ENCODE results near the gene ADD1.
A peak's percentile ranks its signal among the peaks of the same experiment; 100 is the strongest.

Gene ADD1

GRCh38 chr4:2834001-2834921 is 9.4 kb upstream of the ADD1 start:
- DNase-seq (ENCODE audit: low spot score): no peak

DNA sequence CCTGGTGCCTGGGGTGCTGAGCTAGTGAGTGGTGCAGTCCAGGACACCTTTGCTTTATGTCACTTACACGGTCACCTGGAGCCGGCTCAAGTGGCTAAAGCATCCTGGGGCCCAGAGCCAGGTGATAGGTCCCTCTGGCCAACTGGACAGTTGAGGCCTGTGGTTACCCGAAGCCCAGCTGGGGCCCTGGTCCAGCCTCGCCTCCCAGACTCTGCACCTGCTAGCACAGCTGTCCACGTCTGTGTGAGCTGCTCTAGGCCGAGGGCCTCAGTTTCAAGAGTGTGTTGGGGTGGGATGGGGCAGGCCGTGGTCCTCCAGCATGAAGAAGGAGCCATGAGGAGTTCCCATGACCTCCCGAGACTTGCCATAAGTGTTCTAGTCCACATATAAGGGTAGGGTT is 7.7 kb upstream of the ADD1 start:
- no peak for DNase-seq (ENCODE audit: low spot score)

- no peak for DNase-seq (ENCODE audit: low spot score)
Observed at GRCh38 chr4:2836391-2836859, 7.2 kb upstream of the ADD1 start.

GRCh38 chr4:2837110-2837903 is 6.3 kb upstream of the ADD1 start:
- DNase-seq (ENCODE audit: low spot score): no peak

DNA sequence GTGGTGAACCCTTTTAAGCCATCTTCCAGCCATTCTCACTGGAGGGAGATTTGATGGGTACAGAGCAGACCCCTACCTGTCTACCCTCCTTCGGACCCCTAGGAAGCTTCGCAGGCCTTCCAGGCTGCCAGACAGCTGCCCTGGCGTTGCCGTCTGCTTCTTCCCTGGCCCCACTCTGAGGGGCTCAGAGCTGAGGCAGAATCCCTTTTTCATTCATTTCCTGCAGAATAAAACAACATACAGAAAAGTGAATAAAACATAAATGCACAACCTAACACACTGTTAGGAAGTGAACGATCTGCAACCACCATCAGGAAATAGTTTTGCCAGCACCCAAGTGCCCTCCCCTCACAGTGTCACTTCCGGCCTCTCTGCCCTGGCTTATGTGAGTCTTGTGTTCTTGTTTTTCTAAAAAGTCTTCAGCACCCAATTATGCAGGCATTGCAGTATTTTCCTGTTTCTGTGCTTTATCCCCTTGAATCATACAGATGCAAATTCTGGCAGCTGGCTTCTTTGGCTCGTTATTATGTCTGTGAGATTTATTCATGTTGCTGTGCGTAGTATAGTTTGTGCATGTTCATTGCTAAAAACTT is 5.6 kb upstream of the ADD1 start:
- DNase-seq (ENCODE audit: low spot score): no peak

GRCh38 chr4:2839060-2839459 is 4.6 kb upstream of the ADD1 start:
- no peak for DNase-seq (ENCODE audit: low spot score)

GRCh38 chr4:2842687-2843262 is 869 bp upstream of the ADD1 start:
- DNase-seq (ENCODE audit: low spot score): no peak

DNA sequence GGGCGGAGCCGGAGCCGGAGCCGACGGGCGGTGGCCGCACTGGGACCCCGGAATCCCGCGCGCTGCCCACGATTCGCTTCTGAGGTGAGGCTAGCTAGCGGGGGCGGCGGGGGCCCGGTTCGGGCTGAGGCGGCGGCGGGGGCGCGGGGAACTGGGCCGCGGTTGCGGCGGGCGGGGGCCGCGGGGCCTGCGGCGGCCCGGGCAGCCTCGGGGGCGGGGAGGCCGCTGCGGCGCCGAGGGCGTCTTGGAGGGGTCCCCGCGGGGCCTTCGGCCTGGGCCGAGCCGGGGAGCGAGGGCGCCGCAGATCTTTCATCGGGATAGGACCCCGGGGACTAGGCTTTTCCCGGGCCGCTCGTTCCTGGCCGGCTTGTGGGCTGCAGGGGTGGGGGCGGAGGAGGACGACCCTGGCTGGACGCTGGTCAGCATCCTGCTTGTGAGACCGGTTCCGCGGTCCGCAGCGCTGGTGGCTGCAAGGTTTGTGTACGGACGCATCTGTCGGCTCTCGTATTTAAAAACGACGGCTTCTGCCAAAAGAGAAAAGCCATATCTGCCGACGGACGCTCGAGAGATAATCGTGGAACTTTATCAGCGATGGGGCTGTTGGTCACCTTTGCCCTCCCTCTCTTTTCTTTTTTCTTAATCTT is 419 bp downstream of the ADD1 start:
- peak; percentile 52 for DNase-seq (ENCODE audit: low spot score)

GRCh38 chr4:2846172-2846571 is 2.5 kb downstream of the ADD1 start:
- no peak for DNase-seq (ENCODE audit: low spot score)

GRCh38 chr4:2847302-2847871 is 3.7 kb downstream of the ADD1 start:
- no peak for DNase-seq (ENCODE audit: low spot score)

DNA sequence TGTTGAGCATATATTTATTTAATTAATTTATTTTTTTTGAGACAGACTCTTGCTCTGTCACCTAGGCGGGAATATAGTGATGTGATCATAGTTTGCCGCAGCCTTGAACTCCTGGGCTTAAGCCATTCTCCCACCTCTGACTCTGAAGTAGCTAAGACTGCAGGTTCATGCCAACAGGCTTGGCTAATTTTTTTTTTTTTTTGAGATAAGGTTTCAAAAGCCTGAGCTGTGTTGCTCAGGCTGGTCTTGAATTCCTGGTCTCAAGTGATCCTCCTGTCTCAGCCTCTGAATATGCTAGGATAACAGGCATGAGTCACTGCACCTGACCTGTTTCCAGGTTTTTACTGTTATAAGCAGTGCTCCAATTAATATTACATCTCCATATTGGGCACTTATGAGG is 4.8 kb downstream of the ADD1 start:
- DNase-seq (ENCODE audit: low spot score): no peak

- DNase-seq (ENCODE audit: low spot score): no peak
Observed at GRCh38 chr4:2849267-2850152, 5.9 kb downstream of the ADD1 start.

DNA sequence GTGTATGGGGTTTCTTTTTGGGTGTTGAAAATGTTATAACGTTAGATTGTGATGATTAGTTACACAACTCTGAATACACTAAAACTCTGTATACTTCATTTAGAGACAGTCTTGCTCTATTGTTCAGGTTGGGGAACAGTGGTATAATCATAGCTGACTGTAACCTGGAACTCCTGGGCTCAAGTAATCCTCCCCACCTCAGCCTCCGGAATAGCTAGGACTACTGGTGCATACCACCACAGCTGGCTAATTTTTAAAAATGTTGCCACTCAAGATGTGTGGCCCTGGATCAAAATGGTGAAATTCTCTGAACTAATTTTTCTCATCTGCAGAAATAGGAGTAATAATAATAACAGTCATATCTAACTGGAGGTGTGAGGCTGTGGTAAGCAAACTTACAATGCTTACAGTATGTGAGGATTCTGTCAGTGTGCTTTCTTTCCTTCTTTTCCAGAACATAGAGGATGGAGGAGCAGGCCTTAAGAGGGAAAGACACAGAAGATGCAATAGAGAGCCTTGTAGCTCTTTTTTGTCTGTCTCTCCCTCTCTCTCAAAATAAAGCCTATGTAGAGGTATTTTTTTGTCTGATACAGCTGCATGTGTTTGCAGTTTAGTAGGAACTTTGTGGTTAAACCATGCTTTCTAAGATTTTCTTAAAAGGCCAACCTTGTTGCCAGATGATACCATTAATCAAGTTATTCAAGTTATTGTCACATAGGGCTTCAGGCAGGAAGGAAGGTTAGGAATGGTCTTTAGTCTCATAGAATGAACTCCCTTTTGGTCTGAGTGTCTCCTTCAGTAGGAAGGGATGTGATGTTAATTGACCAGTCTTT is 7.5 kb downstream of the ADD1 start:
- DNase-seq (ENCODE audit: low spot score): no peak

DNA sequence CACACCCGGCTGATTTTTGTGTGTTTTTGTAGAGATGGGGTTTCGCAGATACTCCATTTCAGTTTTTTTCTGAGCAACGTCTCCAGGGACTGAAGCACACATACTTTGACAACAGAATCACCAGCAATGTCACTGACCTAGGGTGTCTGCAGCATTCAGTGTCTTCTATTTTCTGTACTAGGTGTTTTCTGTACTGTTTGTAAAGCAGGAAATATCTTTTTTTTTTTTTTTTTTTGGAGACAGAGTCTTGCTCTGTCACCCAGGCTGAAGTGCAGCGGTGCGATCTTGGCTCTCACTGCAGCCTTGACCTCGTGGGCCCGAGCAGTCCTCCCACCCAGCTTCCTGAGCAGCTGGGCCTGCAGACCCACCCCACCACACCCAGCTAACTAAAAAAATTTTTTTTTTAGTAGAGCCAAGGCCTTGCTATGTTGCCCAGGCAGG is 8.9 kb downstream of the ADD1 start:
- no peak for DNase-seq (ENCODE audit: low spot score)

DNA sequence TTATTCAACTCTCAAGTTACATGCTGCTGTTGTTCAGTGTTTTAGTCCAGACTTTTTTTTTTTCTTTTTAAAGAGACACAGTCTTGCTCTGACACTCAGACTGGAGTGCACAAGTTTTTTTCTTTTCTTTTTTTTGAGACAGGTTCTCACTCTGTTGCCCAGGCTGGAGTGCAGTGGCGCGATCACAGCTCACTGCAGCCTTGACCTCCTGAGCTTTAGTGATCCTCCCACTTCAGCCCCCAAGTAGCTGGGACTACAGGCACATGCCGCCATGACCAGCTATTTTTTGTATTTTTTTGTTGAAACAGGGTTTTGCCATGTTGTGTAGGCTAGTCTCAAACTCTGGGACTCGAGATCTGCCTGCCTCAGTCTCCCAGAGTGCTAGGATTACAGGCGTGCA is 11.9 kb downstream of the ADD1 start:
- no peak for DNase-seq (ENCODE audit: low spot score)

DNA sequence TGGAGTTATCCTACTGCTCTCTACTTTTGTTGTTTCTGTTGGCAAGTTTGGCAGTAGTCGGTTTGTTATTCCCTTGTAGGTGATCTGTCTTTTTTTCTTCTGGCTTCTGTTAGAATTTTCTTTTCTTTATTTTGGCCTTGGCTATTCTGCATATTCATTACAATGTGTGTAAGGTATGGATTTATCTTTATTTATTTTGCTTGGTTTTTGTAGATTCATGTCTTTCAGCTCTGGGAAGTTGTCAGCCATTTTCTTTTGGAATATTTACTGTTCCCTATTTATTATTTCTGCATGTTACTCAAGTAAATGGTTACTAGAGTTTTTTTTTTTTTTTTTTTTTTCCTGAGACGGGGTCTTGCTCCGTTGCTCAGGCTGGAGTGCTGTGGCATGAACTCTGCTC is 12.6 kb downstream of the ADD1 start:
- DNase-seq (ENCODE audit: low spot score): no peak

DNA sequence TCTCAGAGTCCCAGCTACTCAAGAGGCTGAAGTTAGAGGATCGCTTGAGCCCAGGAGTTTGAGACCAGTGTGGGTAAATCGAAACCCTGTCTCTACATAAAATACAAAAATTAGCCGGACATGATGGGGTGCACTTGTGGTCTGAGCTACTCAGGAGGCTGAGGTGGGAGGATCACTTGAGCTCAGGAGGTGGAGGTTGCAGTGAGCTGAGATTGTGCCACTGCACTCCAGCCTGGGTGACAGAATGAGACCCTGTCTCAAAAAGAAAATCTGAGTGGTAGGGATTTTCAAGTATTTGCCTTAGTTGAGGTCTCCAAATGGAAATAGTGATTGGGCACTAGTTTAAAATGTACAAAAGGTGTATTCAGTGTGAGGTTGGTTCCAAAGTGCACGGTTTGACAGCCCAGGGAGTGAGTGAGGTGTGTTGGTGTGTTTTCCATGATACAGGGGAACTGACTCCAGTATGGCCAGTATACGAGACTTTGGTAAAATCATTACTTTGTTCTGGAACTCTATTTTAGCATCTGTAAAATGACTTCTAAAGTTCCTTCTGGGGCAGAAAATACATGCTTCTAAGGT is 13.8 kb downstream of the ADD1 start:
- no peak for DNase-seq (ENCODE audit: low spot score)

DNA sequence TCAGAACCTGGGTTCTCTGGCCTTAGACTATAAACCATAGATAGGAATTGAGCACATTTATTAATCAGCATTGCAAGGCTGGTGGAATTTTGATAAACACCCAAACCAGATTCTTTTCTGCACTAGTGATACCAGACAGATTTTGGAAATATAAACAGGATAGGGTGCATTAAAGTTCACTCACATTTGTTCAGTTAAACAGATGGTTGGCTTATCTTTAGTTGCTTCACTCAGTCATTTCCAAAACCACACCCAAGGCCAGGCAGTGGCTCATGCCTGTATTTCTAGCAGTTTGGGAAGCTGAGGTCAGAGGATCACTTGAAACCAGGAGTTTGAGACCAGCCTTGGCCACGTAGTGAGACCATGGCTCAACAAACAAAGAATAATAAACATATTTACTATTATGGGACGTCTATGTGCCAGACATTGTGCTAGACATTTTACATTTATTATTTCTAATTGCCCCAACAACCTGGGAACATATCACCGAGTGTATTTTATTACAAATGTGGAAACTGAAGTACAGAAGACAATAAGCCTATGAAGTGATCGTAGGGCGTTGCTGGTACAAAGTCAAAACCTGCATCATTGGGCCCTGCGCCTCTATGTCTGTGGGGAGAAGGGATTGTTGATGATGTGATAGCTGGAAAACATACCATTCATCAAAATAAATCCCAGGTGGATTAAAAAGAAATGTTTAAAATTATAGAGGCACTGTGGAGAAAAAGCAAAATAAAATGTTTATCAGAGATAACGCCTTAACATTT is 15.0 kb downstream of the ADD1 start:
- no peak for DNase-seq (ENCODE audit: low spot score)
